Breast epithelium (tissue), 3 donors: ENCODE results near the gene HEBP2.

Source experiments
- CTCF ChIP-seq, 3 donors: fragments of 450-650 bp; IDR thresholded peaks; one replicate each; pipeline ENCODE4 v1.5.1; 2016 to 2017; ENCODE audit warnings: antibody characterized with exemption in 3 of 3, mild to moderate bottlenecking in 3 of 3, moderate library complexity in 3 of 3
- POLR2A ChIP-seq: fragments of 450-650 bp; IDR thresholded peaks from one replicate; pipeline ENCODE4 v1.6.1; 2016; ENCODE audit warnings: antibody characterized with exemption, mild to moderate bottlenecking, moderate library complexity
- POLR2AphosphoS5 ChIP-seq, 3 donors: sonication (generic); formaldehyde crosslinking; IDR thresholded peaks; one replicate each; pipeline ENCODE4 v1.6.1; 2017; ENCODE audit warnings: antibody characterized with exemption in 3 of 3

GRCh38 chr6:138383776-138384175 is 20.2 kb upstream of the HEBP2 start:
- no peak for TF ChIP-seq POLR2AphosphoS5 (IDR thresholded peaks at IDR 0.05)
- TF ChIP-seq CTCF (IDR thresholded peaks at IDR 0.05) = no peak
- no peak for TF ChIP-seq POLR2A
